Pancreas (tissue), 10 donors: Measurements from ENCODE around the gene SPRN. TPM values are rescaled to one million over a fixed set of nuclear protein-coding genes. Genes with fewer than 3 reads are reported as not detected.

ENCODE experiments used
- ATAC-seq, 4 donors: fragments of 200-7000 bp; cut with Tn5 transposase; one replicate each; pipeline versions ENCODE4 v1.8.0 to v1.9.1; 2020; ENCODE audit warnings: mild to moderate bottlenecking in 4 of 4, moderate library complexity in 4 of 4
- DNase-seq, 6 donors: peaks; one replicate each; pipeline ENCODE4 v3.0.0-alpha.2; 2020
- FAIRE-seq: peaks from 2 replicates; lab custom pipeline; 2012; peaks lifted over from hg19 to GRCh38; lab: Jason Lieb, UNC
- H3K27ac ChIP-seq, 4 donors: fragments of 200-600 bp; sonication (generic); 1 replicate in 3 of 4; 2 replicates in 1 of 4; pipeline versions ENCODE4 v1.5.0 to v1.8.0; 2020
- H3K27me3 ChIP-seq, 4 donors: fragments of 200-600 bp; one replicate each; pipeline ENCODE4 v1.8.0; 2021
- H3K36me3 ChIP-seq, 3 donors: fragments of 200-600 bp; sonication (generic) in 1 of 3; one replicate each; pipeline versions ENCODE4 v1.5.0 to v1.8.0; 2020 to 2021
- H3K4me1 ChIP-seq, 3 donors: fragments of 200-600 bp; one replicate each; pipeline ENCODE4 v1.8.0; 2021
- H3K4me3 ChIP-seq, 4 donors: fragments of 200-600 bp; sonication (generic) in 2 of 4; one replicate each; pipeline versions ENCODE4 v1.5.0 to v1.8.0; 2020 to 2021
- H3K9me3 ChIP-seq, 4 donors: fragments of 200-600 bp; one replicate each; pipeline ENCODE4 v1.8.0; 2021
- WGBS, 2 donors: extraction: QIAGEN DNeasy Blood & Tissue Kit; methylation state at CpG; one replicate each; pipeline ENCODE4 v1.1.7; 2013; 5-methylcytosine and 5-hydroxymethylcytosine counted together
- intact Hi-C, 3 donors: fragments of 100-400 bp; cut with DNase I; formaldehyde crosslinking; loops; one replicate each; pipeline versions ENCODE4 v1.11.1 to v1.14.2; 2022
- polyA plus RNA-seq, 2 donors: library from polyadenylated mRNA; stranded (reverse); fragments of 200-250 nt; gene quantifications; one replicate each; pipeline ENCODE4 v1.2.3, GENCODE V29; 2013
- total RNA-seq, 6 donors: library from RNA; stranded (reverse); fragmentation: NEBNext Ultra II Directional in 4 of 6; extraction: Animal tissue kit (Norgen Biotek cat#: 25700) in 4 of 6; gene quantifications; one replicate each; pipeline versions ENCODE4 v1.2.1 to v1.2.4, GENCODE V29; 2021 to 2023
- TF ChIP-seq, protein P1 (sequence below), 4 donors: fragments of 200-600 bp; sonication (generic) in 3 of 4; IDR thresholded peaks; one replicate each; pipeline versions ENCODE4 v1.5.0 to v1.8.0; 2021; ENCODE audit warnings: antibody characterized with exemption in 4 of 4
- donor health status: healthy with polysubstance abuse.
- donor health status: DM: no; HTN: no; CAD: no; lungs with moderate emphysema.
- donor health status: DM: no; HTN: no; CAD: no.
- donor health status: control.
- donor health status: control.
- donor health status: Bipolar disorder and iron deficiency.
- donor health status: DM: yes; HTN: yes; CAD: no.
- donor health status: DM: no; HTN: no; CAD: no.
- donor health status: DM: no; HTN: no; CAD: no.
- donor health status: DM: yes; HTN: yes; CAD: no.

SPRN gene
- total and polyA plus RNA-seq, 8 donors = 0.03 to 0.87 (median 0.09) TPM; not detected in 3

DNA sequence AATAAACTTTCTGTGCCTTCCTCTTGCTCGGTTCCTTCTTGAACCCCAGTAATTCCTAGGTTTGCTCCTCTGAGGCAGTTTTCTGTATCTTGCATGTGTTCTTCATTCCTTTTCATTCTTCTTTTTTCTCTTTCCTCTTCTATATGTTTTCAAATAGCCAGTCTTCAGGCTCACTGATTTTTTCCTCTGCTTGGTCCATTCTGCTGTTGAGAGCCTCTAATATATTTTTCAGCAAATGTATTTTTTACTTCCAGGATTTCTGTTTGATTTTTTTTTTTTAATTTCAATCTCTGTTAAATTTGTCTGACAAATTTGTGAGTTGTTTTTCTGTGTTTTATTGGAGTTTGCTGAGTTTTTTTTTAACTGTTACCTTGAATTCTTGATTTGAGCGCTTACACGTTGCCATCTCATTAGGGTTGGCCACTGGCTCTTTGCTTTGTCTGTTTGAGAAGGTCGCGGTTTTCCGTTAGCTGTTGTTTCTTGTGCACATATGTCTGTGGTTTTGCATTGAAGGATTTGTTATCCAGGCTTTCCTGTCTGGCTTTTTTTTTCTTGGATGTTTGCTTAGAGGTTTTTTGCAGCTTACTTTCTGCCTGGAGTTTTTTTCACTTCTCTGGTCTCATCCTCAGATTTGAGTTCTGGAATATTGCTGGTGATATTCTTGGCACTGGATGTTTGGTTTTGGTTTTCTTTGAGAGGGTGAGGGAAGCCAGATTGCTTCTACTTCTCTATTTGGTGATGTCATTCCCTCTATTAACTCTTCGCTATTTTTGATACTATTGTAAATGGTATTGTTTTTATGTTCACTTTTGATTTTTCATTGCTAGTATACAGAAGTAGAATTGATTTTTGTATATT, 12.7 kb downstream of the SPRN start:
- 96 to 97% methylated on average over 7 of the region's 7 CpGs for WGBS, 2 donors
- FAIRE-seq (no peak), DNase-seq (no peak), ATAC-seq (no peak)
- no peak overlapping the region for H3K27ac ChIP-seq
- intact Hi-C loops = no loop called here
- H3K4me3 ChIP-seq = no peak overlapping the region
- no peaks in the 10 kb centered on the region for H3K4me1 ChIP-seq
- H3K9me3 ChIP-seq = no peaks in the 10 kb centered on the region
- H3K27me3 ChIP-seq = no peaks in the 10 kb centered on the region
- TF ChIP-seq, protein P1, sequence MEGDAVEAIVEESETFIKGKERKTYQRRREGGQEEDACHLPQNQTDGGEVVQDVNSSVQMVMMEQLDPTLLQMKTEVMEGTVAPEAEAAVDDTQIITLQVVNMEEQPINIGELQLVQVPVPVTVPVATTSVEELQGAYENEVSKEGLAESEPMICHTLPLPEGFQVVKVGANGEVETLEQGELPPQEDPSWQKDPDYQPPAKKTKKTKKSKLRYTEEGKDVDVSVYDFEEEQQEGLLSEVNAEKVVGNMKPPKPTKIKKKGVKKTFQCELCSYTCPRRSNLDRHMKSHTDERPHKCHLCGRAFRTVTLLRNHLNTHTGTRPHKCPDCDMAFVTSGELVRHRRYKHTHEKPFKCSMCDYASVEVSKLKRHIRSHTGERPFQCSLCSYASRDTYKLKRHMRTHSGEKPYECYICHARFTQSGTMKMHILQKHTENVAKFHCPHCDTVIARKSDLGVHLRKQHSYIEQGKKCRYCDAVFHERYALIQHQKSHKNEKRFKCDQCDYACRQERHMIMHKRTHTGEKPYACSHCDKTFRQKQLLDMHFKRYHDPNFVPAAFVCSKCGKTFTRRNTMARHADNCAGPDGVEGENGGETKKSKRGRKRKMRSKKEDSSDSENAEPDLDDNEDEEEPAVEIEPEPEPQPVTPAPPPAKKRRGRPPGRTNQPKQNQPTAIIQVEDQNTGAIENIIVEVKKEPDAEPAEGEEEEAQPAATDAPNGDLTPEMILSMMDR (IDR thresholded peaks at IDR 0.05) = no peak
- H3K36me3 ChIP-seq = peaks cover 0 to 23% (median 4%) of the 10 kb centered on the region in 3 donors

DNA sequence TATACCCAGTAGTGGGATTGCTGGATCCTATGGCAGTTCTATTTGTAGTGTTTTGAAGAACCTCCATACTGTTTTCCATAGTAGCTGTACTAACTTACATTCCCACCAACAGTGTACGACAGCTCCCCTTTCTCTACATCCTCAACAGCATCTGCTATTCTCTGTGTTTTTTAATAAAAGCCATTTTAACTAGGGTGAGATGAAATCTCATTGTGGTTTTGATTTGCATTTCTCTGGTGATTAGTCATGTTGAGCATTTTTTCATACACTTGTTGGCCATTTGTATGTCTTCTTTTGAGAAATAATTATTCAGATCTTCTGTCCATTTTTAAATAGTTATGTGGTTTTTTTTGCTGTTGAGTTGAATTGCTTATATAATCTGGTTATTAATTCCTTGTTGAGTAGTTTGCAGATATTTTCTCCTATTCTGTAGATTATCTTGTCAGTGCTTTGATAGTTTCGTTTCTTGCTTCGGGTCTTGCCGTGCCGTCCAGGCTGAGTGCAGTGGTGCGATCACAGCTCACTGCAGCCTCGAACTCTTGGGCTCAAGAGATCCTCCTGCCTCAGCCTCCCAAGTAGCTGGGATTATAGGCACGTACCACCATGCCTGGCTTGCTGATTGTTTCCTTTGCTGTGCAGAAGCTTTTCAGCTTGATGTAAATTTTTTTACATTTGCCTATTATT, 18.4 kb downstream of the SPRN start:
- 90 to 95% methylated on average over 8 of the region's 8 CpGs for WGBS, 2 donors
- ATAC-seq (no peak), FAIRE-seq (no peak), DNase-seq (no peak)
- no peak overlapping the region for H3K27ac ChIP-seq
- no peaks in the 10 kb centered on the region for H3K9me3 ChIP-seq
- intact Hi-C loops = no loop called here
- peaks cover 0 to 30% (median 0%) of the 10 kb centered on the region in 3 donors for H3K36me3 ChIP-seq
- TF ChIP-seq, protein P1 (IDR thresholded peaks at IDR 0.05) = no peak
- no peaks in the 10 kb centered on the region for H3K4me1 ChIP-seq
- no peaks in the 10 kb centered on the region for H3K27me3 ChIP-seq
- no peak overlapping the region for H3K4me3 ChIP-seq

DNA sequence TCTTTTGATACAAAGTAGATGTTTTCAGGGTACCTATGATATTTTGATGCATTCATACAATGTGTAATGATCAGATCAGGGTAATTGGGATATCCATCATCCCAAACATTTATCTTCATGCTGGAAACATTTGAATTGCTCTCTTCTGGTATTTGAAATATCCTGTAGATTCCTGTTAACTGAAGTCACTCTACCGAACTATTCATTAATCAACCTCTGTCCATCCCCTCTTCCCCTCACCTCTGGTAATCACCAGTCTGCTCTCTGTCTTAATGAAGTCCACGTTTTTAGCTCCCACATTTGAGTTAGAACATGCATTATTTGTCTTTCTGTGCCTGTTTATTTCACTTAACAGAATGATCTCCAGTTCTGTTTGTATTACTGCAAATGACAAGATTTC, 19.2 kb downstream of the SPRN start:
- 45 to 48% methylated on average over 2 of the region's 2 CpGs for WGBS, 2 donors
- H3K27me3 ChIP-seq = no peaks in the 10 kb centered on the region
- H3K36me3 ChIP-seq = peaks cover 0 to 24% (median 0%) of the 10 kb centered on the region in 3 donors

DNA sequence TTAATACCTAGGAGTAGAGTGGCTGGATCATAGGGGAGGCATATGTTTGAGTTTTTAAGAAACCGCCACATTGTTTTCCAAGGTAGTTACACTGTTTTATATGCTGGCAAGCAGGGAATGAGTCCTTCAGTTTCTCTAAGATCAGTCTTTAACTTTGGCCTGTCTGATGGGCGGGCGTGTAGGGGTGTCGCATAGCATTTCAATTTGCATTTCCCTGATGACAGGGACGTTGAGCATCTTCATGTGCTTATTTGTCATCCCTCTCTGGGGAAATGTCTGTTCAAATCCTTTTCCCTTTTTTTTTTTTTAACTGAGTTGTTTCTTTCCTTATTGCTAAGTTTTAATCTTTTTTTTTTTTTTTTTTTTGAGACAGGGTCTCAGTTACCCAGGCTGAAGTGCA, 20.6 kb downstream of the SPRN start:
- TF ChIP-seq, protein P1 (IDR thresholded peaks at IDR 0.05) = no peak
- Histone ChIP-seq H3K9me3 (no peaks in the 10 kb centered on the region), H3K36me3 (peaks cover 0 to 19% (median 9%) of the 10 kb centered on the region in 3 donors), H3K4me3 (no peak overlapping the region), H3K27ac (no peak overlapping the region), H3K4me1 (no peaks in the 10 kb centered on the region), H3K27me3 (no peaks in the 10 kb centered on the region)
- DNase-seq (no peak), ATAC-seq (no peak), FAIRE-seq (no peak)
- intact Hi-C loops = no loop called here
- 93 to 95% methylated on average over 5 of the region's 5 CpGs for WGBS, 2 donors

More for the DNA sequence above, 19.2 kb downstream of the SPRN start:
- H3K27ac ChIP-seq = no peak overlapping the region
- H3K9me3 ChIP-seq = no peaks in the 10 kb centered on the region
- no peaks in the 10 kb centered on the region for H3K4me1 ChIP-seq
- intact Hi-C loops = no loop called here
- no peak overlapping the region for H3K4me3 ChIP-seq
- DNase-seq (no peak), FAIRE-seq (no peak), ATAC-seq (no peak)
- TF ChIP-seq, protein P1 (IDR thresholded peaks at IDR 0.05) = no peak
